ENCODE measurements around the gene PNMA6A. TPM values are rescaled to one million over a fixed set of nuclear protein-coding genes. Genes with fewer than 3 reads are reported as not detected.

Gene PNMA6A
- total and polyA plus RNA-seq, 2 of the 4 experiments (the other 2 are of a cell fraction): 0.18 to 0.21 TPM

GRCh38 chrX:153055871-153056749 lies 16.1 kb upstream of the PNMA6A start, which contains the start of gene PNMA3:
TSS of gene PNMA3 (plus strand) at chrX:153056470. CDS start at chrX:153057056, 586 bp downstream.
- Histone ChIP-seq H3K79me1 (ENCODE audit: low read depth in 1 of 2, low read length in 2 of 2) (no peaks in the 10 kb centered on the region), H3K4ac (ENCODE audit: low read depth, low read length) (no peak within 1 kb of the TSS), H3K9me3 (ENCODE audit: control insufficient read depth, insufficient read depth, low read length) (peaks cover 4% of the 10 kb centered on the region; the same call in 1 of the 2 replicates), H3K4me1 (ENCODE audit: control insufficient read depth, insufficient read depth, low read length) (no peaks in the 10 kb centered on the region), H3K14ac (replicated peaks; ENCODE audit: low read depth, low read length) (no peak within 1 kb of the TSS), H2AFZ (replicated peaks; ENCODE audit: low read length, poor library complexity) (peak within 1 kb of the TSS; percentile 32), H4K5ac (ENCODE audit: low read depth, low read length) (no peak within 1 kb of the TSS), H3K27ac (ENCODE audit: insufficient read depth, low read length) (no peak within 1 kb of the TSS), H4K8ac (ENCODE audit: low read depth in 2 of 2, low read length in 2 of 2) (no peak within 1 kb of the TSS), H2AK9ac (replicated peaks; ENCODE audit: low read depth, low read length, poor library complexity) (peak within 1 kb of the TSS; percentile 24), H3K18ac (ENCODE audit: low read depth, low read length) (no peak within 1 kb of the TSS), H3K36me3 (ENCODE audit: control insufficient read depth, insufficient read depth, low read length) (no peaks in the 10 kb centered on the region), H2BK120ac (ENCODE audit: low read depth, low read length) (no peak within 1 kb of the TSS), H4K91ac (ENCODE audit: insufficient read depth, low read depth, low read length) (no peak within 1 kb of the TSS), H3K4me3 (ENCODE audit: insufficient read depth, low read depth, low read length) (no peak within 1 kb of the TSS), H4K20me1 (ENCODE audit: insufficient read depth, low read length) (no peaks in the 10 kb centered on the region), H3K9ac (ENCODE audit: low read depth, low read length) (no peak within 1 kb of the TSS), H3K27me3 (ENCODE audit: control insufficient read depth, insufficient read depth, low read length) (peaks cover 20% of the 10 kb centered on the region), H3K23ac (ENCODE audit: low read depth, low read length) (no peak within 1 kb of the TSS), H2AK5ac (ENCODE audit: low read depth, low read length) (no peak within 1 kb of the TSS), H2BK15ac (ENCODE audit: low read depth, low read length) (no peak within 1 kb of the TSS), H2BK20ac (ENCODE audit: low read depth, low read length) (no peak within 1 kb of the TSS), H3K9me1 (ENCODE audit: insufficient read depth, low read length) (no peaks in the 10 kb centered on the region), H2BK5ac (ENCODE audit: low read depth, low read length, poor library complexity, severe bottlenecking) (no peak within 1 kb of the TSS), H3K4me2 (ENCODE audit: low read depth, low read length) (no peak within 1 kb of the TSS), H3K56ac (ENCODE audit: extremely low read depth, insufficient read depth, low read length) (no peak within 1 kb of the TSS)
- WGBS, 2 experiments (ENCODE audit: extremely low coverage in 2 of 2, insufficient read length in 1 of 2): 49% methylated on average over 20 of the region's 80 CpGs; no CpG with 5 or more reads in 1 of the 2 experiments
- intact Hi-C loops (cut with micrococcal nuclease): no loop called here
- dilution Hi-C loops (cut with HindIII; ENCODE audit: low sequenced_read_pairs, unreplicated experiment): no loop called here
- ATAC-seq (ENCODE audit: low read depth): peak; percentile 56; the same call in 1 of the 2 replicates
- no TSS peak for BruUV-seq (replicated peaks)
- ChIA-PET CTCF (no interaction called here), POLR2A (ENCODE audit: unreplicated experiment) (no interaction called here)
- DNase-seq: no peak
- TF ChIP-seq, protein P1, sequence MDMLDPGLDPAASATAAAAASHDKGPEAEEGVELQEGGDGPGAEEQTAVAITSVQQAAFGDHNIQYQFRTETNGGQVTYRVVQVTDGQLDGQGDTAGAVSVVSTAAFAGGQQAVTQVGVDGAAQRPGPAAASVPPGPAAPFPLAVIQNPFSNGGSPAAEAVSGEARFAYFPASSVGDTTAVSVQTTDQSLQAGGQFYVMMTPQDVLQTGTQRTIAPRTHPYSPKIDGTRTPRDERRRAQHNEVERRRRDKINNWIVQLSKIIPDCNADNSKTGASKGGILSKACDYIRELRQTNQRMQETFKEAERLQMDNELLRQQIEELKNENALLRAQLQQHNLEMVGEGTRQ (IDR thresholded peaks at IDR 0.05; ENCODE audit: low read depth, low read length): peak; percentile 56; the same call in 1 of the 2 replicates
- no peak for TF ChIP-seq CHD1 (IDR thresholded peaks at IDR 0.05; ENCODE audit: low read depth, low read length)
- in situ Hi-C loops (cut with MboI; ENCODE audit: low sequenced_read_pairs): no loop called here
